GM15510 (cell line): ENCODE data around the gene CTBP2.

ENCODE experiments used
- POLR2A ChIP-seq: IDR thresholded peaks from 3 replicates; pipeline ENCODE4 v1.6.1; 2011; ENCODE audit warnings: borderline replicate concordance; ENCODE audit not compliant: insufficient read length; ENCODE audit errors: extremely low read depth

Gene CTBP2

DNA sequence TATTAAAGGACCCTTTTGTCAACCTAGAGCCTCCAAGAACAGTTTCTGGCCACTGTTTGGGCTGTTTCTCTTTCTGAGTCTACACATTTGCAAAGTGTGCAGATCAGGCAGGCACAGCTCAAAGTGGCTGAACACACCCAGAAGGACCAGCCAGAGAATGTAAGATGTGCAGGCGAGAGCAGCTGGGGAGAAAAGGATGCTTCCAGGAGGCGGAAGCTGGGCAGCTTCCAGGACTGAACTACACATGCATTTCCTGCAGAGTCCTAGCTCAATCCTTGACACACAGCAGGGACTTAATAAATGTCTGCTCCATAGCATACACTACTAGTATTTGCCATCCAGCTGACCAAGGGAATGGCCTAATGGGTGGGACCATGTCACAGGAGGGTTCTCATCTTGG, 70.9 kb downstream of the CTBP2 start:
- no peak for TF ChIP-seq POLR2A

DNA sequence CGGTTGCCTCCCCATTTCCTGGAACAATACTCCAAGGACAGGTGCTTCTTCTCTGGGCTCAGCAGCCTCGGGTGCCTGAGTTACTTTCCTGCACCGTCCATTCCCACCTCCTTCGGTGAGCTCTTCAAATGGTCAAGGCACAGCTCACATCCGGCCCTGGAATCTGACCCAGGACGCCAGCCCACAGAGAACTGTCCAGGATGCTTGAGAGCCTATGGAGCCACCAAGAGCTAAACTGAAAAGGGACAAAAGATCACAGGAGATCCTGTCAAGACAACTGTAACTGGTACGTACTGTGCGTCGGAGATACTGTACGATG, 72.5 kb downstream of the CTBP2 start:
- TF ChIP-seq POLR2A = no peak

DNA sequence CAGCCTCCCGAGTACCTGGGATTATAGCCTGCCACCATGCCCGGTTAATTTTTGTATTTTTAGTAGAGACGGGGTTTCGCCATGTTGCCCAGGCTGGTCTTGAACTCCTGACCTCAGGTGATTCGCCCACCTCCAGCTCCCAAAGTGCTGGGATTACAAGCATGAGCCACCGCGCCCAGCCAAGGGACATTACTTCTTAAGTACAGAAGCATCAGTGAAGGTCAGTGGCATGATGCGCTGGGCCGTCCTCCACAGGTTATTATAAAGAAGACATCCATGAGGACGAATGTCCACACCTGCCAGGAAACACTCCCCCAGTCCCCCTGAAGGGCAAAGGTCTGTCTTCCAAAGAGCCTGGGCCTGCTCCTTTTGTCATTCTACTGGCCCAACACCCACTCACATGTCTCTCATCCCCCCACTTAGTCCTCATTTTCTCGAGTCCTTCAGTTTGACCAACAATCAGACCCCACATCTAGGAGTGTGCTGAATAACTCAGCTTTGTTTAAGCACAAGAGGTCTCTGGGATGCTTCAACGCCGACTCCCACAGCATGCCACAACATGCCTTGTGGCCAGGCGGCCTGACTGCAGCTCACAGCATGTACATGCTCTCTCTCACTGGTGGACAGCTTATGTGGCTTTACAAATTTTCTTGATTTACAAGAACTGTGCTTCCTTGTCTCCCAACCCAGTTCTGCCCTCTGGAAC, 73.0 kb downstream of the CTBP2 start:
- no peak for TF ChIP-seq POLR2A

DNA sequence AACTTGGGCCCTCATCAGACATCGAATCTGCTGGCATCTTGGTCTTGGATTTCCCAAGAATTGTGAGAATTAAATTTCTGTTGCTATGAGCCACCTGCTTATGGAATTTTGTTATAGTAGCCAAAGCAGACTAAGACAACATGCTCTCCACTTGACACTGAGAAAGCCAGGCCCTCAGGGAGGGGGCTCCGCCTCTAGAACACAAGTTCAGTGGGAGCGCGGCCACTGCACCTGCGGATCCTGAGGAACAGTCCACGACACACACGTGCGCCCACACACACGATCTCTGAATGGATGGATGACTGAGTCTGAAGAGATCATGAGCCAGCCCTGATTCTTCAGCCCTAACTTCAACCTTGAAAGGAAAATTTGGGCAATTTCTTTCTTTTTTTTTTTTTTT, 73.7 kb downstream of the CTBP2 start:
- TF ChIP-seq POLR2A = no peak

DNA sequence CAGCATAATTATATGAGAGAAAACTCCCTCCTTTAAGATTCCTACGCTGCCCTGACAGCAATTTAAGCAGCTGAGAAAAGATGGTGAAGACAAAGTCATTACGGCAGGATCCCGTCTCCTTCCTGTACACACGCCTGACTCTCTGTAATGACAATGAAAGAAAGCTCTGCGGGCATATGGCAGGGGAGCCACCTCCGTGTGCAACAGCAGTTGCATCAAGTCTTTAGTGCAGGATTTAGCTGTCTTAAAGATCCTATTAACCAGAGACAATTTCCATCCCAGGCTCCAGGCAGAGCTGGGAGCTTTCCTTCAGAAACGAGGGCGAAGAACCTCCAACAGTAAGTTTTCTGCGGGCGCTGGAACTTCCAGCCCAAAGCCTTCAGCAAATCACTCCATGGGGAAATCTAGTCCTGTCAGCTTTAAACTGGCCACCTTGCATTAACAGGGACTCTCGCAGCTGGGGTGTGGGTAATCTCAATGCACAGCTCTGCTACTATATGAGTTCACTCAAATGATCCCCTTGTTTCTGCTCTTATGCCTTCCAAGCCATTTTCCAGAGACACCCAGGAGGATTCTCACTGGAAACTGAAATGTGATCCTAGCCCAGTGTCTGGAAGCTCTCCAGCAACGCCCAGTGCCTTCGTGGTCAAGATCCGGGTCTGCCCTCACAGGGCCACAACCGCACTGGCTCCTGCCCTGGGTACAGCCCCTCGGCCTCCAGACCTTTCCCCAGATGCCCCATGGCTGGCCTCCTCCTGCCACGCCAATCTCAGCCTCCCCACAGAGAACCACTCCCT, 74.9 kb downstream of the CTBP2 start:
- no peak for TF ChIP-seq POLR2A

DNA sequence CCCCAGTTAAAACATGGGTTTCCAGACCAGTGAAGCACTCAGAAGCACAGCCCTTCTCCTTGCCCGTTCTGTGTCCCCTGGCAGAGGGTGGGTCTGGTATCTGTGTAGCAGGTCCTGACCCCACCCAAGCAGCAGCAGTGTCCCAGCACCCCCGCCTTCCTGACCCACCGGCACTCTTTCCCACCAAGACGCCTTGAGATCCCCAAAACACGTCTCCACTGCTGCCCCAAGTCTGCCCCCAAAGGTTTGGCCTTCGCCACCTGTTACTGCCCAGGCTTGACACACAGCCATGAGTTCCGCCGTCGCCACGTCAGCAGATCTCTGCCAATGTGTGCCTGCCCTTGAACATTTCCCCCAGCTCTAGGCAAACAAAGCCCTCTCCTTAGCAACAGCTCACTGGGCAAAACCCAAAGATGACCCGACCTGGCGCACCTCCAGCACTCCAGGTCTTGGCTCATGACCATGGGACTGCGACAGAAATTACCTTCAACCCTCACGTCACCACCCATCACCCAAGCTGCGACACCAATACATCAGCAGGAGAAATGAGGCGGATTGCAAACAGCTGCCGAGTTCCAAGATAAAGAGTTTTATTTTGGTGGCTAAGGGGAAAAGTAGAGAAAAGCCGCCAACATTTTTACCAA, 75.6 kb downstream of the CTBP2 start:
- TF ChIP-seq POLR2A = no peak

DNA sequence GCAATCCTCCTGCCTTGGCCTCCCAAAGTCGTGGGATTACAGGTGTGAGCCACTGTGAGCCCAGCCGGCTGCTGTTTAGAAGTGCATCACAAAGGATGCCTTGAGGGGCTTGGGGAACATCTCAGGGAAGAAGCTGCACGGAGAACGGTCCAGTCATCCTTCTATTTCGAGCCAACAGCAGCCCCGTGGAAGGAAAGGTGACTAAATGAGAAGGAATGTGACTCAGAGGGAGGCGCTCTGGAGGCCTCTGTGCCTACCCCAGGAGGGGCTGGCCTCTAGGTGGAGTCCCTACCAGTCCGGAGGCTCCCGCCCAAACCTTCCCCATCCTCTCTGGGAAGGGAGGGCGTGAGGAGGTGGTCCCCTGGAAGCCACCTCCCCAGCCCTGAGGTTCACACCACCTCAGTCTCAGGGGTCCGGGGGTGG, 76.2 kb downstream of the CTBP2 start:
- TF ChIP-seq POLR2A = no peak

DNA sequence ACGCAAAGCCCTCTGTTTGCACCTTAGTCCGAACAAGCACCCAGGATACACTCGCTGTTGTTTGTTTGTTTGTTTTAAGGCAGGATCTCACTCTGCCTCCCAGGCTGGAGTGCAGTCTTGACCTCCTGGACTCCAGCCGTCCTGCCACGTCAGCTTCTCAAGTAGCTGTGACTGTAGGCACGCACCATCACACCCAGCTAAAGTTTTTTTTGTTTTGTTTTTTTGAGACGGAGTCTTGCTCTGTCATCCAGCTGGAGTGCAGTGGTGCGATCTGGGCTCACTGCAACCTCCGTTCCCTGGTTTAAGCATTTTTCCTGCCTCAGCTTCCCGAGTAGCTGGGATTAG, 76.8 kb downstream of the CTBP2 start:
- TF ChIP-seq POLR2A = no peak

DNA sequence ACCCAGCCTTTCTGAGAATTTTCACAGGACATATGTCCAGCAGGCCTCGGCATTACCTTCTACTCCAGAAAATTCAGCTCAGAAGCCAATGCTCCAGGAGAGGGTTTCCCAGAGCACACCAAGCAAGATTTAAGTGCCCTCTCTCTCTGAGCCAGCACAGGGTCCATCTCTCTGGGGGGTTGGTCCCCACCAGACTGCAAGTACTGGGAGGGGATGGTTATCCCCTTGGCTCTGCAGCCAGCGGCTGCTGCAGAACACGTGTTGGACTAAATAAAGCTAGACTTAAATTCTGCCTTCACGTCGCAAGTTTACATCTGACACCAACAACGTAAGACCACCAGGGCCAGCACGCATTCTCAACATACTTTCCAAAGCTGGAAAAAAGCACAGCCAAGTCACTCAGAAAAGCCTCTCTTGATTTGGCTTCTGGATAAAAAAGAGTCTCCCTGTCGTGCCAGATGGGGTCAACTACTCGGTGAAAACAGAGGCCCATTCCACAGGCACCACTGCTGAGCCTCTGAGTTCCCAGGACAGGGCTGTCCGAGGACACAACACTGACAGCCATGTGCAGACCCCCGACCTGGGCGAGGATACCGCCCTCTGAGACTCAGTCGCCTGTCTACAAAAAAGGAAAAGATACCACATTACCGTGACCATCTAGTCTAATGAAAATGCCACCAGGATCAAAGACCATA, 77.3 kb downstream of the CTBP2 start:
- no peak for TF ChIP-seq POLR2A

DNA sequence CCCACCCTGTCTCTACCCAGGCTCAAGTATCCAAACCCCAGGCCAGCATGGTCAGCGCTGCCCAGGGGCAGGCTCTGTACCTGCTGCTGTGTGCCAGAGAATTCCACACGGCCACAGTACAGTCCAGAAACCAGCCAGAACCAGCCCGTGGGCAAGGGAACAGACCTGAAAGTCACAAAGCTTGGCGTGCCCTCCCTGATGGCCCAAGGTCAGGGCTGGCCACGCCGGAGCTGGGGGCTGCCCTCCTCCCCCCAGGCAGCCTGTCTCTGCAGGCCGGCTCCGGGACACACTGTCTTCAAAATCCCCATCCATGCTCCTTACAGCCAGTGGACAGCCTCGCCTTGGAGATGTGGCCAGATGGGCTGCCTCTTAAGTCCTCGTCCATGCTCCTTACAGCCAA, 78.4 kb downstream of the CTBP2 start:
- TF ChIP-seq POLR2A = no peak

DNA sequence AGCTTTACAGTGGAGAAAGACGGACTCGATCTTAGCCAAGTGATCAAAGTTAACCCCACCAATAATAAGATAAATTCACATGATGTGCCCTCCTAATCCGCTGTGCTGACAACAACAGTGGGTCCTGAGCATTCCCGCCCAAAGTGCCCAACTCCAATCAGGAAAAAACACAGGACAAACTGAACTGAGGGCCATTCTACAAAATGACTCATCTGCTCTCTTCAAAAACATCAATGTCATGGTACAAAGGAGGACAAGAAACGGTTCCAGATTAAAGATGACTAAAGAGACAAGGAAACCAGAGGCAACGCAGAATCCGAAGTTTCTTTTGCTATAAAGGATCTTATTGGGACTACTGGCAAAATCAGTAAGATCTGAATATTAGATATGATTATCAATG, 79.4 kb downstream of the CTBP2 start:
- no peak for TF ChIP-seq POLR2A

DNA sequence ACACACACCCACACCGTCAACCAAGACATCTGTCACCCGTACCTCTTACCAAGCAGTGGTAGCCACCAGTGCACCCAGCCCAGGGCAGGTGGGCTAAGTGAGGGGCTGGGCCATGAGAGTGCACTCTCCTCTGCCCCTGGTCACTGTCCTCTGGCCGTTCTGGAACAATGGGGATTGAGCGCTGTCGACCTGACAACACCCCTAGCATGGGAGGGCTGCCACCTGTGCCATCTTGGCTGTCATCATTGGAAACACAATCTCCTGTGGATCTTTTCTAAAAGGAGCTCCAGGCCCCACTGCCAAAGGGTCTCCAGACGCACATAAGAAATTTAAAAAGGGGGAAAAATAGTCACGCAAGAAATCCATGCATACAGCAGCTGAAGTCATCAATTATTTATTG, 80.1 kb downstream of the CTBP2 start:
- TF ChIP-seq POLR2A = no peak

DNA sequence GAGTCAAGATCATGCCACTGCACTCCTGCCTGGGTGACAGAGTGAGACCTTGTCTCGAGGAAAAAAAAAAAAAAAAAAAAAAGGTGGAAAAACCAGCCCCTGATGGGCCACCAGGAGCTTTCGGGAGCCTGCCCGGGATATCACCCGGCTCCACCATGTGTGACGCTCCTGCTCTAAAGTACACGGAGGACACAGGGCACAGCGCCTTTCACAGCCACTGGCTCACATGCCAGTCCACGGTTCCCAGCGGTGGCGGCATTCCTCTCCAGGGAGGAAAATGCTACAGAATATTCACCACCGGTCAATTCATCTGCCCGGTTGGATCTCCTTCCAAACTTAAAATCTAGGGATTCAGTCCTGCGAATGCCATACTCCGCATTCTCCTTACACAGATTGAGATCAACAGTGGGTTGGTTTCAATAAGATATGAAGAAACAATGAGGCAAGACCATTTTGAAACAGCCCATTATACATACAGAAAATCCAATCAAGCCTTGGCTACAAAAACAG, 81.2 kb downstream of the CTBP2 start:
- TF ChIP-seq POLR2A = no peak

DNA sequence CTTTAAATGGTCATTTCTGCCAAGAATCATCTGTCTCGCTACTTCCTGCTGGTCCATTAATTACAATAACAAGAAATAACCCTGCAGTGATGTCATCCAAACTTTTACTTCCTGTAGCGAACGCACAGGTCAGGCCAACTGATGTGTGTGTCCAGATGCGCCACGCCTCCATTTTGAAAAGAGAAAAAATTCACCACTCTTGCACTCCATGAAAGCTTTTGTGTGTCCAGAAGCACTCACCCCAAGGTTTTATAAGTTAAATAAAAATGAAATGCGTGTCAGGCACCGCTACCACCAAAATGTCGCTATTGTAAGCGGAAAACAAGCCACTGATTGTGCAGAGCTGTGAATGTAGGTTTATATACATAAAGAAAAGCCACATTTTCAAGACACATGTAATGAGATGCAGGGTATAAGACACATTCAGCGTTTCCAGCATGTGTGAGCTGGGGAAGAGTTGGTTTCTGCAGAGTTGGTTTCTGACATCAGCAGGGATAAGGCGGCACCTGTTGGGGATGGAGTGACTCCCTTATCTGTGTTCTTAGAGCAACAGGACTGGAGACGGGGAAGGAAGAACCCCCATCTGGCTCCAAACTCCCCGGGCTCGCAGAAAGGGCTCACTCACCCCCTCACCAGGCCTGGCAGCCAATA, 83.3 kb downstream of the CTBP2 start:
- no peak for TF ChIP-seq POLR2A

DNA sequence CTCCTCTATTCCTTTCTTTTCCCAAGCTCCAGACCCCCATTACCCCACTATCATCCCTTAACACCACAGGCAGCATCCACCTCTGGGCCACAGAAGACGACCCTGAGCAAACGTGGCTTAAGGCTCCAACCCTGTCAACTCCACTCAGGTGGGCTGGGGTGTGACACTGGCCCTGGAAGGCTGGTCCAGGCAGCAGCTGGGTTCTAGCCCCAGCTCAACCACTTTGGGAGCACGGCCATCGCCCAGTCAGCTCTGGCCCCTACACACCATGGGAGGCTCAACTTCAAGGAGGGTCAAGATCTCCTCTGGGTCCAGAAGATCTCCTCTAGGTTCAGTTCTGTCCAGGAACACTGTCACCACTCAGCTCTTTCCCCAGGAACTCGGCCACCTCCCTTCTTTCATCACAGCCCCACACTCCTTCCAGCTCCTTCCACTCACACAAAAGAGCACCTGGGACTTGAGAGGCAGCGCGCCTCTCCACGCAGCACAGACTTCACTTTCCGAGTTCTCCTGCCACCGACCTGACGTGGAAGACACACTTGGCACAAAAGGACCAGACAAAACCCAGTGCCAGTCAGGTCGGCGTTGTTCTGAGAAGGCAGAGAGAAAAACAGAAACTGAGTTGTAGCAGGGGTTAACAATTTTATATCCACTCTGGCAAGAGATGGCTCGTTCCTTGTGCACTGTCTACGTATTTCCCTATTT, 84.1 kb downstream of the CTBP2 start:
- TF ChIP-seq POLR2A = no peak

DNA sequence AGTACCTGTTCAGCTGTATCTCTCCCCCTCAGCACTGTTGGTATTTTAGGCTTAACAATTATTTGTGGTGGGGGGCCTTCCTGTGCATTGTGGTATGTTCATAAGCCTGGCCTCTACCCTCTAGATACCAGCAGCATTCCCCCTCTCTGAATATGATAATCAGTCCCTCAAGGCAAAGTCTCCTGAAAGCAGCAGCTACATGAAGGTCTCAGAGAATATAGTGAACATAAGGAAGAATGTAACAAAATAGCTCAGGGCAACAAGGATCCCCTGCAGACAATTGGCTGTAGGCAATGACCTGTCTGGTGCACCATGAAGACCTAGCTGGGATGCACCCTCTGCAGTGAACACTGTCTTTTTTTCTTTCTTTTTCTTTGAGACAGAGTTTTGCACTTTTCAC, 86.4 kb downstream of the CTBP2 start:
- no peak for TF ChIP-seq POLR2A
